HCT116 (cell line): ENCODE measurements around the gene DNAJC5. TPM values are rescaled to one million over a fixed set of nuclear protein-coding genes. Genes with fewer than 3 reads are reported as not detected.
A peak's percentile ranks its signal among the peaks of the same experiment; 100 is the strongest.

ENCODE experiments used
- ATAC-seq: fragments of 200-7000 bp; cut with Tn5 transposase; 2 replicates; pipeline ENCODE4 v1.9.1; 2020; ENCODE audit warnings: mild to moderate bottlenecking, moderate library complexity
- BruUV-seq: library from RNA; stranded (reverse); fragments of 400-500 nt; replicated peaks from 2 replicates; lab custom pipeline; 2021; lab: Mats Ljungman, UMichigan
- CTCF ChIA-PET: fragments of 300-600 bp; sonication (Branson Sonifier 250); formaldehyde crosslinking; loops from one replicate; lab custom pipeline; 2021; ENCODE audit warnings: antibody characterized with exemption; lab: Charles Lee
- POLR2A ChIA-PET: fragments of 300-600, 350-600 bp; sonication (Branson Sonifier 250); formaldehyde crosslinking; loops from one replicate; lab custom pipeline; 2021; ENCODE audit warnings: antibody characterized with exemption; lab: Charles Lee
- RAD21 ChIA-PET, 2 experiments: fragments of 300-600 bp; sonication (Branson Sonifier 250); formaldehyde crosslinking; loops; one replicate each; lab custom pipeline; 2023; ENCODE audit warnings: low total read pairs in 2 of 2; ENCODE audit not compliant: uncharacterized antibody in 2 of 2, unreplicated experiment in 2 of 2, low non-redundant PET in 1 of 2; lab: Charles Lee
- DNase-seq: peaks from one replicate; pipeline ENCODE4 v3.0.0-alpha.2; 2010; ENCODE audit warnings: low read depth, low spot score
- H2AFZ ChIP-seq: fragments of 200-600 bp; shearing (Covaris generic), sonication (generic); 2 replicates; pipeline ENCODE4 v1.6.1; 2017; ENCODE audit warnings: low read depth, mixed run types, mixed read lengths, antibody characterized with exemption, low read length; ENCODE audit not compliant: poor library complexity, severe bottlenecking
- H3K27ac ChIP-seq: 2 replicates; pipeline ENCODE4 v1.5.1; 2012; ENCODE audit warnings: low read depth, low read length
- H3K27me3 ChIP-seq: fragments of 200-600 bp; sonication (generic); 2 replicates; pipeline ENCODE4 v1.6.1; 2016; ENCODE audit warnings: mixed run types, low read length, mixed read lengths; ENCODE audit not compliant: insufficient read depth
- H3K36me3 ChIP-seq, 2 experiments: fragments of 200-500 bp in 1 of 2; fragments of 200-600 bp in 1 of 2; sonication (Bioruptor generic) in 1 of 2; sonication (generic) in 1 of 2; 2 replicates each; pipeline versions ENCODE4 v1.5.1 to v1.6.1; 2014 to 2016; ENCODE audit warnings: low read length in 2 of 2, inconsistent platforms in 1 of 2, mixed read lengths in 1 of 2, mixed run types in 1 of 2; ENCODE audit not compliant: insufficient read depth in 2 of 2, control insufficient read depth in 1 of 2
- H3K4me1 ChIP-seq, 2 experiments: fragments of 200-600 bp in 1 of 2; sonication (generic) in 1 of 2; 2 replicates each; pipeline versions ENCODE4 v1.5.1 to v1.6.1; 2012 to 2017; ENCODE audit warnings: low read length in 2 of 2, inconsistent platforms in 1 of 2, mild to moderate bottlenecking in 1 of 2, mixed read lengths in 1 of 2, mixed run types in 1 of 2, moderate library complexity in 1 of 2; ENCODE audit not compliant: insufficient read depth in 2 of 2, control insufficient read depth in 1 of 2
- H3K4me2 ChIP-seq: fragments of 200-600 bp; sonication (generic); 2 replicates; pipeline ENCODE4 v1.6.1; 2017; ENCODE audit warnings: mixed run types, low read length, mixed read lengths
- H3K4me3 ChIP-seq, 2 experiments: fragments of 200-600 bp in 1 of 2; sonication (generic) in 1 of 2; replicated peaks in 1 of 2; 2 replicates each; pipeline ENCODE4 v1.5.1; 2011 to 2016; ENCODE audit warnings: low read length in 2 of 2, control low read depth in 1 of 2, low read depth in 1 of 2, mild to moderate bottlenecking in 1 of 2, mixed read lengths in 1 of 2, mixed run types in 1 of 2
- H3K79me2 ChIP-seq: fragments of 200-600 bp; sonication (generic); 2 replicates; pipeline ENCODE4 v1.6.1; 2017; ENCODE audit warnings: mild to moderate bottlenecking, mixed run types, low read length, moderate library complexity, mixed read lengths; ENCODE audit not compliant: insufficient read depth
- H3K9ac ChIP-seq: fragments of 200-600 bp; sonication (generic); 2 replicates; pipeline ENCODE4 v1.6.1; 2016; ENCODE audit warnings: low read length, mixed read lengths
- H3K9me2 ChIP-seq: fragments of 200-600 bp; sonication (generic), shearing (Covaris generic); 2 replicates; pipeline ENCODE4 v1.6.1; 2017; ENCODE audit warnings: mixed run types, mild to moderate bottlenecking, moderate library complexity; ENCODE audit not compliant: insufficient read depth
- H3K9me3 ChIP-seq, 2 experiments: fragments of 200-500 bp in 1 of 2; fragments of 200-600 bp in 1 of 2; sonication (Bioruptor generic) in 1 of 2; sonication (generic) in 1 of 2; 2 replicates each; pipeline ENCODE4 v1.6.1; 2014 to 2017; ENCODE audit warnings: low read length in 2 of 2, mixed read lengths in 2 of 2, inconsistent platforms in 1 of 2, low read depth in 1 of 2, mild to moderate bottlenecking in 1 of 2, mixed run types in 1 of 2, moderate library complexity in 1 of 2; ENCODE audit not compliant: control insufficient read depth in 1 of 2, insufficient read depth in 1 of 2
- H4K20me1 ChIP-seq: fragments of 200-600 bp; sonication (generic), shearing (Covaris generic); 2 replicates; pipeline ENCODE4 v1.6.1; 2017; ENCODE audit warnings: mixed run types, mild to moderate bottlenecking, moderate library complexity; ENCODE audit not compliant: insufficient read depth
- CBX3 ChIP-seq: IDR thresholded peaks from 2 replicates; pipeline ENCODE4 v1.6.1; 2012; ENCODE audit warnings: low read depth
- CEBPB ChIP-seq: IDR thresholded peaks from 2 replicates; pipeline ENCODE4 v1.6.1; 2012; ENCODE audit warnings: low read depth
- EGR1 ChIP-seq: IDR thresholded peaks from 2 replicates; pipeline ENCODE4 v1.6.1; 2012; ENCODE audit warnings: low read depth
- EZH2 ChIP-seq: fragments of 200-600 bp; sonication (generic); IDR thresholded peaks from 2 replicates; pipeline ENCODE4 v1.6.1; 2017; ENCODE audit warnings: antibody characterized with exemption, mixed run types
- EZH2phosphoT487 ChIP-seq: fragments of 200-600 bp; IDR thresholded peaks from 2 replicates; pipeline ENCODE4 v1.6.1; 2018; ENCODE audit warnings: antibody characterized with exemption, borderline replicate concordance
- FOSL1 ChIP-seq: IDR thresholded peaks from 2 replicates; pipeline ENCODE4 v1.6.1; 2012; ENCODE audit warnings: low read depth
- JUND ChIP-seq: IDR thresholded peaks from 2 replicates; pipeline ENCODE4 v1.6.1; 2012
- POLR2A ChIP-seq: IDR thresholded peaks from 2 replicates; pipeline ENCODE4 v1.7.0; 2011; ENCODE audit warnings: borderline replicate concordance; ENCODE audit not compliant: insufficient read depth, insufficient read length; ENCODE audit errors: extremely low read depth
- POLR2AphosphoS5 ChIP-seq: IDR thresholded peaks from 2 replicates; pipeline ENCODE4 v1.6.1; 2011; ENCODE audit warnings: mild to moderate bottlenecking, low read depth, low read length, moderate library complexity
- RAD21 ChIP-seq: IDR thresholded peaks from 2 replicates; pipeline ENCODE4 v1.6.1; 2012; ENCODE audit warnings: low read depth, mild to moderate bottlenecking
- SIN3A ChIP-seq: IDR thresholded peaks from 2 replicates; pipeline ENCODE4 v1.6.1; 2012; ENCODE audit warnings: low read depth
- SP1 ChIP-seq: IDR thresholded peaks from 2 replicates; pipeline ENCODE4 v1.6.1; 2012; ENCODE audit warnings: low read depth
- YY1 ChIP-seq: IDR thresholded peaks from 2 replicates; pipeline ENCODE4 v1.6.1; 2011; ENCODE audit warnings: low read length, low read depth, moderate library complexity, mild to moderate bottlenecking; ENCODE audit not compliant: insufficient replicate concordance; ENCODE audit errors: extremely low read depth
- ZNF274 ChIP-seq: fragments of 200-500 bp; sonication (Bioruptor generic); IDR thresholded peaks from 2 replicates; pipeline ENCODE4 v1.6.1; 2014; ENCODE audit warnings: mild to moderate bottlenecking, low read depth, low read length, inconsistent platforms
- intact Hi-C: fragments of 100-400 bp; cut with micrococcal nuclease; formaldehyde crosslinking; loops from 2 replicates; pipeline ENCODE4 v1.10.0; 2022
- total RNA-seq: library from RNA; stranded (reverse); gene quantifications from one replicate; pipeline ENCODE4 v1.2.1, GENCODE V29; 2021; ENCODE audit not compliant: unreplicated experiment
- TF ChIP-seq, protein P1 (sequence below): IDR thresholded peaks from 2 replicates; pipeline ENCODE4 v1.6.1; 2011; ENCODE audit warnings: mild to moderate bottlenecking, low read length, moderate library complexity; ENCODE audit not compliant: insufficient replicate concordance; ENCODE audit errors: extremely low read depth
- TF ChIP-seq, protein P2 (sequence below): IDR thresholded peaks from 2 replicates; pipeline ENCODE4 v1.6.1; 2012

Gene DNAJC5
- total RNA-seq, 1 experiment from 2014 or later, result 38.3 TPM

DNA sequence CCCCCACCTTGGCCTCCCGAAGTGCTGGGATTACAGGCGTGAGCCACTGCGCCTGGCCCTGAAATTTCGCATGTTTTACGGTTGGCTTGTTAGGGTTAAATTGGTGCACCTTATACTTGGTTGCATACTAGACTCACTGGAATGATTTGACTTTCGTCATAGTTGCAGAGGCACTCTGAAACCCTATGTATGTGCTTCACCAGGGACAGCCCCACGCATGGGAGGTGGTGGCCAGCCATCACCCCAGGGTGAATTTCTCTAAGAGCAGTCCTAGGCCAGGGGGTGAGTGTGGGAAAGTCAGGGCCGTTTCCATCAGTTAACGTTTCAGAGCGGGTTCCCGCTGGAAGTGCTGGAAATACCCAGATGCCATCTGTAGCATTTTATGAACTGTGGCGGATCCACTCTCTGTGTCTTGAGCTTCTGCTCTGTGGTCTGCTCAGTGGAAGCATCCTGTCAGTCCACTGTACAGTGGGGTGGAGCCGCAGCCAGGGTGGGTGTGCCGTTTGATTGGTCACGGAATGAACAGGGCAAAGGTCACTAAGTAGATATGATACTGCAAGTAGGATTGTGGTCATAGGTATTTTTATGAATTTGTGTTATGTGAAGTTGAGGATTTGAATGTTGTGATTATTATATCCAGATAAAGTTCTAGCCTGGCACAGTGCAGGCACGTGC, 13.2 kb downstream of the DNAJC5 start:
- POLR2A ChIA-PET, result no interaction called here
- BruUV-seq, result no TSS peak
- ATAC-seq, result peak; percentile 35; the same call in 1 of the 2 replicates

More for the DNA sequence above, 13.2 kb downstream of the DNAJC5 start:
- CTCF ChIA-PET, result no interaction called here
- DNase-seq, result no peak
- Histone ChIP-seq H3K4me2 (no peak overlapping the region), H4K20me1 (peaks cover 5% of the 10 kb centered on the region; the same call in 1 of the 2 replicates), H2AFZ (no peak overlapping the region), H3K4me3 (no peak overlapping the region), H3K4me1 (peaks cover 16 to 50% of the 10 kb centered on the region in 2 experiments), H3K36me3 (no peaks in the 10 kb centered on the region), H3K9me2 (no peaks in the 10 kb centered on the region), H3K9ac (no peak overlapping the region), H3K9me3 (no peaks in the 10 kb centered on the region), H3K27ac (no peak overlapping the region), H3K79me2 (peaks cover 98% of the 10 kb centered on the region), H3K27me3 (no peaks in the 10 kb centered on the region)
- RAD21 ChIA-PET, result no interaction called here
- TF ChIP-seq EZH2 (no peak), SIN3A (no peak), YY1 (no peak), JUND (no peak), EZH2phosphoT487 (no peak), CEBPB (no peak), SP1 (no peak), RAD21 (no peak), POLR2AphosphoS5 (no peak), ZNF274 (no peak), FOSL1 (no peak), CBX3 (no peak), EGR1 (no peak), POLR2A (no peak)
- TF ChIP-seq, protein P1, sequence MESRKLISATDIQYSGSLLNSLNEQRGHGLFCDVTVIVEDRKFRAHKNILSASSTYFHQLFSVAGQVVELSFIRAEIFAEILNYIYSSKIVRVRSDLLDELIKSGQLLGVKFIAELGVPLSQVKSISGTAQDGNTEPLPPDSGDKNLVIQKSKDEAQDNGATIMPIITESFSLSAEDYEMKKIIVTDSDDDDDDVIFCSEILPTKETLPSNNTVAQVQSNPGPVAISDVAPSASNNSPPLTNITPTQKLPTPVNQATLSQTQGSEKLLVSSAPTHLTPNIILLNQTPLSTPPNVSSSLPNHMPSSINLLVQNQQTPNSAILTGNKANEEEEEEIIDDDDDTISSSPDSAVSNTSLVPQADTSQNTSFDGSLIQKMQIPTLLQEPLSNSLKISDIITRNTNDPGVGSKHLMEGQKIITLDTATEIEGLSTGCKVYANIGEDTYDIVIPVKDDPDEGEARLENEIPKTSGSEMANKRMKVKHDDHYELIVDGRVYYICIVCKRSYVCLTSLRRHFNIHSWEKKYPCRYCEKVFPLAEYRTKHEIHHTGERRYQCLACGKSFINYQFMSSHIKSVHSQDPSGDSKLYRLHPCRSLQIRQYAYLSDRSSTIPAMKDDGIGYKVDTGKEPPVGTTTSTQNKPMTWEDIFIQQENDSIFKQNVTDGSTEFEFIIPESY, result no peak
- TF ChIP-seq, protein P2, sequence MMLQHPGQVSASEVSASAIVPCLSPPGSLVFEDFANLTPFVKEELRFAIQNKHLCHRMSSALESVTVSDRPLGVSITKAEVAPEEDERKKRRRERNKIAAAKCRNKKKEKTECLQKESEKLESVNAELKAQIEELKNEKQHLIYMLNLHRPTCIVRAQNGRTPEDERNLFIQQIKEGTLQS, result no peak
- intact Hi-C loops, result no loop called here
